HUDEP-2 (cell line): ENCODE measurements around the gene PES1.
"Not testable (repeated sequence)": the region's sequence is repeated elsewhere in the genome, so short reads cannot be mapped to it uniquely, and the experiment has no call there.

Source experiments
- DNase-seq, 76 experiments: peaks; one replicate each; lab custom pipeline; 2025; ENCODE audit not compliant: unreplicated experiment in 76 of 76; lab: John Stamatoyannopoulos, UW

PES1 gene

GRCh38 chr22:30578481-30578880 lies 13.2 kb downstream of the PES1 start:
- no peak for DNase-seq

- no peak for DNase-seq
Measured at GRCh38 chr22:30575859-30576258, 15.9 kb downstream of the PES1 start.

GRCh38 chr22:30574997-30575671 lies 16.6 kb downstream of the PES1 start:
- no peak for DNase-seq

GRCh38 chr22:30574095-30574981 lies 17.4 kb downstream of the PES1 start, which contains the start of gene GAL3ST1:
TSS of gene GAL3ST1 (minus strand) at chr22:30574665. CDS start at chr22:30557392, 17,273 bp downstream.
- no peak for DNase-seq

GRCh38 chr22:30573594-30574094 lies 18.1 kb downstream of the PES1 start:
- DNase-seq: no peak

- DNase-seq: no peak
Measured at GRCh38 chr22:30572840-30573593, 18.7 kb downstream of the PES1 start.

GRCh38 chr22:30572210-30572609 lies 19.5 kb downstream of the PES1 start:
- no peak for DNase-seq

GRCh38 chr22:30569674-30570202 lies 22.0 kb downstream of the PES1 start:
- no peak for DNase-seq

- no peak for DNase-seq
Measured at GRCh38 chr22:30568137-30568805, 23.4 kb downstream of the PES1 start.

GRCh38 chr22:30567277-30567676 lies 24.4 kb downstream of the PES1 start:
- not testable (repeated sequence) for DNase-seq

- no peak for DNase-seq
Measured at GRCh38 chr22:30566125-30566524, 25.6 kb downstream of the PES1 start.

GRCh38 chr22:30565341-30565740 lies 26.4 kb downstream of the PES1 start:
- peak in 2 of 76 experiments; percentile 6 to 14 for DNase-seq

GRCh38 chr22:30564761-30565119 lies 27.0 kb downstream of the PES1 start:
- DNase-seq: no peak

GRCh38 chr22:30564045-30564760 lies 27.5 kb downstream of the PES1 start:
- no peak for DNase-seq

GRCh38 chr22:30562366-30562765 lies 29.3 kb downstream of the PES1 start:
- peak in 58 of 76 experiments; percentile 15 to 78 (median 45) for DNase-seq

- DNase-seq: peak in 4 of 76 experiments; percentile 8 to 40 (median 22)
Measured at GRCh38 chr22:30561402-30562189, 30.1 kb downstream of the PES1 start.

GRCh38 chr22:30560643-30561202 lies 31.0 kb downstream of the PES1 start:
- peak in 51 of 76 experiments; percentile 6 to 52 (median 31) for DNase-seq

GRCh38 chr22:30559889-30560288 lies 31.8 kb downstream of the PES1 start:
- DNase-seq: no peak
